Stimulated activated CD8-positive, alpha-beta memory T cell treated with anti-CD3 and anti-CD28 coated beads, Interleukin-2, amount 100 ng/mL, for 48 hours (primary cell): ENCODE results near the gene PIK3CD.
"Not testable (repeated sequence)": the region's sequence is repeated elsewhere in the genome, so short reads cannot be mapped to it uniquely, and the experiment has no call there.

Source experiments
- DNase-seq, 2 donors: peaks; one replicate each; pipeline ENCODE4 v3.0.0-alpha.2; 2020; ENCODE audit warnings: low read depth in 2 of 2

The PIK3CD gene

DNA sequence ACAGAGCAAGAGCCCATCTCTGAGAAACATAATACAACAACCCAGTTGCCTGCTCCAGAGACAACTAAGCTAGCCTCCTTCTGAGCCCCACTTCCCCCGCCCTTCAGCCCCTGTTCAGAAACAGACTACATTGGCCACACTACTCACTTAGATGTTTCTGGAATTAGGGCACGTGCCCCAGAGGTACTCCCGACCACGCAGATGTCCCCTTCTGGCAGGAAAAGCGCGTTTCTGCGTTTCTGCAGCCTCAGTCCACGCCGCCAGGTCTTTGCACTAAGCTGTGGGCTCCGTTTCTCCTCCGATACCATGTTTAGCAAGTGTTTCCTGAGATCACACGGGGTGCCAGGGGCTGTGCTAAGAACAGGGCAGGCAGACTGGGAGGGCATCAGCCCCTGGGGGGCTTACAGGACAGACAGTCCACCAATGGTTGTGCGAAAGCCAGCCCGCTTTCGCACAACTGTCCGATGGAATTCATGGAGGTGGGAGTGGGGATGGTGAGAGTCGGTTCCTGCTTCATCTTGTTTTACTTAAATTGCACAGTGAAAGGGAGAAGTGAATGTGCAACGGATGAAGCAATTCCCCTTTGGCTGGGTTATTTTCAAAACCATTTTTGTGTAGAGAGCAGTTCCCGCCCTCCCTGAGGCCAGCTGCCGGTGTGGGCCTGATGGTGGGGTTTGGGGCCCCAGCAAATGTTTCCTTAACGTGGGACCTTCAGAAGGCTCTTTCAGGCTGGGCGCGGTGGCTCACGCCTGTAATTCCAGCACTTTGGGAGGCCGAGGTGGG, 2.7 kb downstream of the PIK3CD start:
- DNase-seq: peak in 1 of 2 donors; percentile 32

DNA sequence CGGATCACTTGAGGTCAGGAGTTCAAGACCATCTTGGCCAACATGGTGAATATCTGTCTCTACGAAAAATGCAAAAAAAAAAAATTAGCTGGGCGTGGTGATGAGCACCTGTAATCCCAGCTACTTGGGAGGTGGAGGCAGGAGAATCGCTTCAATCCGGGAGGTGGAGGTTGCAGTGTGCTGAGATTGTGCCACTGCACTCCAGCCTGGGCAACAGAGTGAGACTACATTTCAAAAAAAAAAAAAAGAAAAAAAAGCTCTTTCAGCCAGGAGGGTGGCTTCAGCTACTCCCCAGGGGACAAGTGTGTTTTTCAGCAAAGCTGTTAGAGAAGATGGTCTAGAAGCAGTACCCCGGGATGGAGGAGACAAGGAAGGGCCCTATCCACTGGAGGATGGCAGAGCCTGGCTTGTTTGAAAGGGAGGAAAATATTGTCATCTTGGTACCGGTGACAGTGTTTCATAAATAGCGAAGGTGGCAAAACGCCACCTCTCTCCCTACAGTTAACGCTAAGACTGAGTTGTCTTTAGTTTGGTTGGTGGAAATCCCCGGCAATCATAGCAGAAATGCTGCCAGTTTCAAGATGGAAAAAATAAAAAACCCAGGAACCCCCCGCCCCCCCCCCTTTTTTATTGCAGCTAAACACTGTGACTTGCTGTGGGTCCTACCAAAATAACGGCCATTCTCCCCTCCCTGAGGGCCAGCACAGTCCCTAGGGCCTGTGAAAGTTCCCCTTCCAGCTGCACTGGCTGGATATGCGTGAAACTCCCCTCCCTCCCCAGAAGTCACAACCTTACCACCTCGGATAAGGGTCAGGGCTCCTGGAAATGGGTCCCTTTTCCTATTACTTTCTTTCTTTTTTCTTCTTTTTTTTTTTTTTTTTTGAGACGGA, 3.5 kb downstream of the PIK3CD start:
- peak in 1 of 2 donors; percentile 28 for DNase-seq

DNA sequence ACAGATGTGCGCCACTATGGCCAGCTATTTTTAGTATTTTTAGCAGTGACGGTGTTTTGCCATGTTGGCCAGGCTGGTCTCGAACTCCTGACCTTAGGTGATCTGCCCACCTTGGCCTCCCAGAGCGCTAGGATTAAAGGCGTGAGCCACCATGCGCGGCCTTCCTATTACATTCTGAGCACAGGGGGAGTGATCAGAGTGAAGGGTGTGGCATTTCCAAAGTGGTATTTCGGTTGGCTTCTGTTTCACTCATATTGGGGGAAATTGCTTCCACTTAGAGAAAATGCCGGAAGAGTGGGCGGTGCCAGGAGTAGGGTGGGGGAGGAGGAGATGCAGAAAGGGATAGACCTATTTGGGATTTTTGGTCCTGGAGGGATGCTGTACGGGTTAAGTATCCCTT, 4.3 kb downstream of the PIK3CD start:
- DNase-seq: peak in 1 of 2 donors; percentile 17

DNA sequence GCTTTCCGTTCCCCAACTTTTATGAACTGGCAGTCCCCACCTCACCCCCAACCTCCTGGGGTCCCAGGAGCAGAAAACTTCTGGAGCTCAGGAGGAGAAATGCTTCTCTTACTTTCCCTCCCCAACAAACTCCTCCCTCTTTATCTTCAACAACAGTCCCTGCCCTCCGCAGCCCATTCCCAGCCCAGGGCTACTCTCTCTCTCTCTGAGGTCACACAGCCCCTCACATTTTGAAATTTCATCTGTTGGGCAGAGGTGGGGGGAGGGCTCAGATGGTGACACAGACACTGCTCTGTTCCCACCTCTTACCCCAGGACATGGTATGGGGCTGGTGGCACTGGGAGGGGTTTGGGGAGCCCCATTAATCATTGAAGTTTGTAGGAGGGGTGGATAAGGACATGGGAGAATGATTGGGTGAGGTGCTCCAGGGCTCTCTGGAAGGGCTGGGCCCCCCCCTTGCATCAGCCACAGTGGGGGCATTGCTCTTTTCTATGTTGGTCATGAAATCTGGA, 6.0 kb downstream of the PIK3CD start:
- DNase-seq: no peak

DNA sequence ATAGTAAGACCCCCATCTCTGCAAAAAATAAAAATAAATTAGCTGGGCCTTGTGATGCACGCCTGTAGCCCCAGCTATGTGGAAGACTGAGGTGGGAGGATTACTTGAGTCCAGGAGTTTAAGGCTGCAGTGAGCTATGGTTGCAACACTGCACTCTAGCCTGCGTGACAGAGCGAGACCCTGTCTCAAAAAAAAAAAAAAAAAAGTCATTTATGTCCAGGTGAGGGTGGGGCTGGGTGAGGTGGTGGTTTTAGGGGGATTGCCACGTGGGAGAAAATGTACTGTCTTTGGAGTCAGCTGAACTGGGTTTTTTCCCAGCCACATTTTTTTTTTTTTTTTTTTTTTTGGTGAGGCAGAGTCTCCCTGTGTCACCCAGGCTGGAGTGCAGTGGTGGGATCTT, 6.7 kb downstream of the PIK3CD start:
- DNase-seq: no peak

DNA sequence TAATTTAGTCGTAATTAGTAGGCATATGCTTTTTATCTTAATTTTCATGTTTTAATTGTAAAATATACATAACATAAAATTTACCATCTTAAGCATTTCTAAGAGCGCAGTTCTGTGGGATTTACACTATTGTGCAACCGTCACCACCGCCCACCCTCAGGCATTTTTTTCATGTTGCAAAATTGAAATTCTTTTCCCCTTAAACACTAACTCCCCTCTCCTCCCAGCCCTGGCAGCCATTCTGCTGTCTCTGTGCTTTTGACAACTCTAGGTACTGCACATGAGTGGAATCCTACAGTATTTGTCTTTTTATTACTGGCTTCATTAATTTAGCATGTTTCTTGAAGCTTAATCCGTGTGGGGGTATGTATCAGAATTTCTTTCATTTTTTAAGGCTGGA, 7.8 kb downstream of the PIK3CD start:
- no peak for DNase-seq

DNA sequence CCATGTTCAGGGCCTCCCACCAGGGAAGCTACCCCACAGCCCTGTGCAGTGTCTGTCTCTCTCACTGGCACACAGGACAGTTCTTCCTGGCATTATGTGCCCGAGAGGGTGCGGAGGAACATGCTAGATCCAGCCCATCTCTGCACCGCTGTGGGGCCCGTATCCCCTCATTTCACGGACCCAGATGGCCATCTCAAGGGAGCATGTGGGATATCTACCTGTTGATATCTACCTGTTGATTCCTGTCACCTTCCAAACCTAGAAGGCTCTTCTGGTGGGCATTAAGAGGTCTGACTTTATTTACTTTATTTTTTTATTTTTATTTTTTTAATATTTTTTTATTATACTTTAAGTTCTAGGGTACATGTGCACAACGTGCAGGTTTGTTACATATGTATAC, 11.7 kb downstream of the PIK3CD start:
- no peak for DNase-seq

DNA sequence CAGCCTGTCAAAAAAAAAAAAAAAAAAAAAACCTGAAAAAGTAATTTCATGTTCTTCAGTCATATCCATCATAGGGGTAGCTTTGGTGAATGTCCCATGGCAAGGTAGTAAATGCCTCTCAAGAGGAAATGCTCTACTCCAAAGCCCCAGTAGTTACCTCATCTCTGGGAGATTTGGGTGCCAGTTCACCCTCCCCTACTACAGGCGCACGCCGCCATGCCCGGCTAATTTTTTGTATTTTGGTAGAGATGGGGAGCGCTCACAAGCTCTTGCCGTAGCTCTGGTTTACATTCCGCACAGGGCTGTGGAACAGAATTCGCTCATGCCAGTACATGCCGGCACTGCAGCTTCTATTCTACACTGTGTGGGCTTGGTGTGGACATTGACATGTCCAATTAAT, 13.7 kb downstream of the PIK3CD start:
- no peak for DNase-seq

DNA sequence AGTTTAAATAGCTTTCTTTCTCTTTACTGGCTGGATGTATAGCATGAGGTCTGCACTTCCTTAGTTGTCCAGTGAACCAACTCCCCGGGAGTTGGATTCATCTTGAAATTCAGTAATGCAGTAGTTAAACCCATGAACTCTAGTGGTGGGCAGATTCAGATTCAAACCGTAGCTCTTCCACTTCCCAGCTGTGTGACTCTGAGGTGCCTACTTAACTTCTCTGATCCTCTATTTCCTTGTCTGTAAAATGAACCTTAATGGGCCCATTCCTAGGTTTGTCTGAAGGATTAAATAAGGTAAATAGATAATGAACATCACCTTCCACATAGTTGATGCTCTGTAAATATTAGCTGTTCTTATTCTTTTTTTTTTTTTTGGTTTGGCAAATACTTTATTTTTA, 16.5 kb downstream of the PIK3CD start:
- DNase-seq: no peak

DNA sequence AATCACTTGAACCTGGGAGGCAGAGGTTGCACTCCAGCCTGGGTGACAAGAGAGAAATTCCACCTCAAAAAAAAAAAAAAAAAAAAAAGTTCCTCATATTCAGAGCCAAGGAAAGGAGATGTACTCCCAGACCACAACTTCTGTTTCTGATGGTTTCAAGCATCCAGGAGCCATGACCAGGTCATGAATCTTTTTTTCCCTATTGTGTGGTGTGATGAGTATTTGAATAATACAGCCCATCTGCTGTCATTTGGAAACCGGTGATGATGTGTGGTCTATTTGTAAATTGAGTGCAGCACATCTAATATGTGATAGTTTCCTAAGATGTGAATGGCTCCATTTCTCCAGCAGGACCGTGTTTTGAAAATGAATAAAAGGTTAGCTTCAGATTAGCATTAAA, 18.6 kb downstream of the PIK3CD start:
- DNase-seq: no peak

DNA sequence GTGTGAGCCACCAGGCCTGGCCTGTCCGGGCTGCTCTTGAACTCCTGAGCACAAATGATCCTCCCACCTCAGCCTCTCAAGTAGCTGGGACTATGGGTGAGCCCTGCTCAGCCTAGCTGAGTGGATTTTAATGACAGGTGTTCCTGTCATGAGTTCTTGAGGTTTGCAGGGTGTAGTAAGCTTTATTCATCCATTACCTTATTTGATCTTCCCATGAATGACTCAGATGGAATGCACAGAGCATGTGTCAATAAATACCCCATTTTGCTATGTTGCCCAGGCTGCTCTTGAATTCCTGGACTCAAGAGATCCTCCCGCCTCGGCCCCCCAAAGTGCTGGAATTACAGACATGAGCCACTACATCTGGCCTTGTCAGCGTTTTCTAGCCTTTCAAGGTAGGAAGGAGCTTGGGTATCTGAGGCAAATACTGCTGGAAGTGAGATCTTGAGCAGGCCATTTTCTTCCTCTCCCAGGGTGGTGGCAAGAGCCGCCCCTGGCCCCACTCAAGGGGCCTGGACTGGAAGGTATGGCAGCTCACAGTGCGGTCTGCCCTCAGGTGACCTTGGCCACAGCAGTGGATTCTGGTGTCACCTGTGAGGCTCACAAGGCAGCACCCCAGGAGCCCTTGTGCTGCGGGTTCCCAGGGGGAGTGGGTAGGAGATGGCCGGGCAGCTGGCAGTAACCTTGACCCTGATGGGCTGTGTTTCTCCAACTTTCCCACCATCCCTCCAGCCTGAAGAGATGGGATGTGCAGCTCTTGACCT, 20.0 kb downstream of the PIK3CD start:
- DNase-seq: no peak

DNA sequence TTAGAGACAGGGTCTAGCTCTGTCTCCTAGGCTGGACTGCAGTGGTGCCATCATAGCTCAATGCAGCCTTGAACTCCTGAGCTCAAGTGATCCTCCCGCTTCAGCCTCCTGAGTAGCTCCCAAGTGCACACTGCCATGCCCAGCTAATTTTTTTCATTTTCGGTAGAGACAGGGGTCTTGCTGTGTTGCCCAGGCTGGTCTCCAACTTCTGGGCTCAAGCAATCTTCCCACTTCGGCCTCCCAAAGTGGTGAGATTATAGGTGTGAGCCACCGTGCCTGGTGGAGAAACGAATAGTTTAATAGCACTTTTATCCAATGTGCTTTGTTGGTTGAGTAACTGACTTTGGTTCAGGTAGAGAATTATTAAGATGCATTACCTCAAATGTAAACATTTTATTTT, 20.9 kb downstream of the PIK3CD start:
- no peak for DNase-seq

DNA sequence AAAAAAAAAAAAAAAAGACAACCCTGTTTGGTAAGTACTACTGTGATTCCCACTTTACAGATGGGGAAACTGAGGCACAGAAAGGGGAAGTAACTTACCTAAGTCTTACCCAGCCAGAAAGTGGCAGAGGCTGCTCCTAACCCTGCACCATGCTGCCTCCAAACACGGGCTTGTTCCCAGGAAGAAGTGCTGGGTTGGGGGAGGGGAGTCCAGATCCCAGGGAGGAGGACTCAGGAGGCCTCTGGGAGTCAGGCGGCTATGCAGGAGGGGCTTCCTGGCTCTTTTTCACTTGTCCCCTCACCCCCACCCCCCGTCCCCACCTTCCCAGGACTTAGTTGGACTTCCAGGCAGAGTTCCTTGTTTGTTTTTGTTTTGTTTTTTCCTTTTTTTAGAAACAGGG, 23.9 kb downstream of the PIK3CD start:
- DNase-seq: no peak

DNA sequence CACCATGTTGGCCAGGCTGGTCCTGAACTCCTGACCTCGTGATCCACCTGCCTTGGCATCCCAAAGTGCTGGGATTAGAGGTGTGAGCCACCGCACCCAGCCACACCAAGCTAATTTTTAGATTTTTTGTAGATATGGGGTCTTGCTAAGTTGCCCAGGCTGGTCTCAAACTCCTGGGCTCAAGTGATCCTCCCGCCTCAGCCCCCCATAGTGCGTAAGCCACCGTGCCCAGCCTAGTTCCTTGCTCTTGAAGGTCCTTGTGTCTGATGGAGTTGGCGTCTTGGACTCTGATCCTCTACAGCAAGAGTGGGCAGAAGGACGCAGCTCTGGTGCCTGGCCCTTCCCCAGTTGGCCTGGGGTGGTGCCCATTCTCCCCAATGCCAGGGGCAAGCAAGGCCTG, 24.6 kb downstream of the PIK3CD start:
- not testable (repeated sequence) for DNase-seq

DNA sequence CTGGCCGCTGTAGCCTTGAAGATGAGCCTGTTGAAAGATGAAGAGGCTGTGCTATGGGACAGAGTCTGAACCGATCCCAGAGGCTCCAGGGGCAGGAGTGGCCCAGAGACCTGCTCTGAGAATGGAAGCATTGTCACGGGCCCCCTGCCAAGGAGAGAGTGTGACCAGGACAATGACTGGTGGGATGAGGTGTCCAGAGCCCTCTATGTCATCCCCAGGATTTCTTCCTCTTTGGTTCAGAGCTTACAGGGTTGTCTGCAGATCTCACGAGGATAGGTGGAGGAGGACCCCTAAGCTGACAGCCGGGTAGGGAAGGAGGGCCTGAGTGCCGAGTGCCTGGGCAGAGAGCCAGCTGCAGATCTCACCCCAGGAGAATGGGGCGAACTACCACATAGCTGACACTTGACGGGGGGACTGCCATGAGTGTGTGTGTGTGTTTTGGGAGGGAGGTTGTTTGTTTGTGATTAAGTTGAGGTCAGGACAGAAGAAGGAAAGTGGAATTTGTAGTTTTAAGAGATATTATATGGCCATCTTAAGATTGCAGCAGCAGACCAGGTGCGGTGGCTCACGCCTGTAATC, 25.4 kb downstream of the PIK3CD start:
- DNase-seq: no peak

DNA sequence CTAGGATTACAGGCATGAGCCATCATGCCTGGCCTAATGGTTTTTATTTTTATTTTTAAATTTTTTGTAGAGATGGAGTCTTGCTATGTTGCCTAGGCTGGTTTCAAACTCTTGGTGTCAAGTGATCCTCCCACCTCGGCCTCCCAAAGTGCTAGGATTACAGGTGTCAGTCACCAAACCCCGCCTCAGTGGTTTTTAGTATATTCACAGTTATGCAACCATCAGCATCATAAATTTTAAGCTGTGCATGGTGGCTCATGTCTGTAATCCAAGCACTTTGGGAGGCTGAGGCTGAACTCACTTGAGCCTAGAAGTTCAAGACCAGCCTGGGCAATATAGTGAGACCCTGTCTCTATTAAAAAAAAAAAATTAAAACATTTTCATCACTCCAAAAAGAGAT, 28.6 kb downstream of the PIK3CD start:
- DNase-seq: no peak

DNA sequence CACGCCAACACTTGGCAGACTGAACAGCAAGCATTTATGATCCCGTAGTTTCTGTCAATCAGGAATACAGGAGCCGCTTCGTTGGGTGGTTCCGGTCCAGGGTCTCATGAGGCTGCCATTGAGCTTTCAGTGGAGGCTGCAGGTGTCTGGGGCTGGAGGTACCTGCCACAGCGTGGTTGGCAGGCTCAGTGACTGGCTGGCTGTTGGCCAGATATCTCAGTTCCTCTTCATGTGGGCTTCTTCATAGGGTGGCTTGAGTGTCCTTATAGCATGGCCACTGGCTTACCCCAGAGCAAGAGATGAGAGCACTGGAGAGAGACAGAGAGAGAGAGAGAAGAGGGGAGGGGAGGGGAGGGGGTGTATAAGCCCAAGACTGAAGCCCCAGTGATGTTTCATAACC, 29.3 kb downstream of the PIK3CD start:
- DNase-seq: no peak

DNA sequence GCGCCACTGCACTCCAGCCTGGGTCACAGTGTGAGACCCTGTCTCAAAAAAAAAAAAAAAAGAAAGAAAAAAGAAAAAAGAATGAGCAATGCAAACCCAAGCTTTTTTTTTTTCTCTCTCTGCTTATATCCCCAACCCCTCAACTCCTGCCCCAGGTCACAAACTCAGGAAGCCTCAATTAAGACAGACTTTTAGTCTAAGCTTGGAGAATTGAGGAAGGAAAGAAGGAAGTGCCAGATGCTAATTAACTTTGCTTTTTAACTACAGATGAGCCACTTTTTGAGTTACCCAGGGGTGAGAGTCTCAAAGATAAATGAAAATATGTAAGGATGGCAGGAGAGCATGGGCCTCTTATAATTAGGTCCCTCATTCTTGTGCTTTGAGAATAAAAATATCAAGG, 33.3 kb downstream of the PIK3CD start:
- no peak for DNase-seq

DNA sequence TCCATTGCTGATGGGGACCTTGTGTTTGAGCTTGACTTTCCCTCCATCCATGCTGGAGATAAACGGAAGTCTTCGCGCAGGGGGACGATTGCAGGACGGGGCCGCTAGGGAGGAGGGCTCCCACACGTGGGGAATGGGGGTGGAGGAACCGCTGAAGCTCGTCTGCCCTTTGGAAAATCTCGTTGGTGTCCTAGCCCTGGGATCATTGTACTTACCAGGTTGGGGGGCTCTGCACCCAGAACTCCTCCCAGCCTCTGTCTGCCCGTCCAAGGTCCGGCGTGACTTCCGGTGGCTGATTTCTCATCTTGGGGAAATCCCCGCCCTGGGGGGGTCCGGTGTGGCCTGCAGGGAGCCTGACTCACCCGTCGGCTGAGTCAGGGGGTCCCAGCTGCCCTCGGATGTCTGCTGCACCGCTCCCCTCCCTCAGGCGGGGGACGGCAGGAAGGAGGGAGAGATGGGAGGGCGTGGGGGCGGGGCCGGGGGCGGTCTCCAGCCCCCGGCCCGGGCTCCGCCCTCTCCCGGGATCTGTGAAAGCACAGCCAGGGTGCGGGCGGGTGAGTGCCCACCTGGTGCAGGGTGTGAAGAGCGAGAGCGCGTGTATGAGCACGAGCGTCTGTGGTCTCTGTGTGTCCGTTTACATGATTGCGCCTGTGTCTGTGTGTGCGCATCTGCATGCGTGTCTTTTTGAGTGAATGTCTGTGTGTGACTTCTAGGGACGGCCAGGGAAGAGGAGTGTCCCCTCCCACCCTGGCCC, 35.8 kb downstream of the PIK3CD start:
- DNase-seq: peak; percentile 67 to 79

DNA sequence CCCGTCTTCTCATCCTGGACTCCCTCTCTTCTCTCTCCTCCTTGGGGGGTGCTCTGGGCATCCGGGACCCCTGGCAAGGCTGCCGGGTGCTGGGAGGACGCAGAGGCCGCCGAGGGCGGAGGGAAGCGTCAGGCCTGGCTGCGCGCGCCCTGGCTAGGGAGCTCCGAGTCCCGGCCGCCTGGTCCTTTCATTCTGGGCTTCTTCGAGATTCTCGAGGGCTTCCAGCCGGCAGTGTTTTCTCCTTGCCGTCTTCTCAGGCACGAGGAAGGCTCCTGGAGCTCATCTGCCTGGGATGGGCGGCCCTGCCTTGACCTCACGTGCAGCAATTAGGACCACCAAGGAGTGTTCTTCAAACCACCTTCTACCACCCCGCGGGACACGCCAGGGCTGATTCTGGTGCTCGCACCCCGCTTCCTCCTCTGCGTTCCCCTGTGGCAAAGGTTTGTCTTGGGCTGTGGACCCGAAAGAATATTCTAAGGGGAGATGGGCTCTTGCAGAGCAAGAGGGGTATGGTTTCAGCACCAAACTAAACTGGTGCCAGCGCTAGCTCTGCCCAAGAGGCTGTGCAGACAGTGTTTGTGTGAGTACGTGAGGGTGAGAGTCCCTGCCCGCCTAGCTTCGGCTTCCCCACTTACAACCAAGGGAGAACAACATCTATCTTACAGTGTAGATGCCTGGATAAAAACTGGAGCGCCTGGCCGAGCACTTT, 36.5 kb downstream of the PIK3CD start:
- DNase-seq: no peak
